ENCODE results near the gene GCK. TPM values are rescaled to one million over a fixed set of nuclear protein-coding genes. Genes with fewer than 3 reads are reported as not detected.

Gene GCK
- total RNA-seq, 3 donors from 2014 or later (not counting 1 experiment from before 2014, with no cell fraction given): not detected

DNA sequence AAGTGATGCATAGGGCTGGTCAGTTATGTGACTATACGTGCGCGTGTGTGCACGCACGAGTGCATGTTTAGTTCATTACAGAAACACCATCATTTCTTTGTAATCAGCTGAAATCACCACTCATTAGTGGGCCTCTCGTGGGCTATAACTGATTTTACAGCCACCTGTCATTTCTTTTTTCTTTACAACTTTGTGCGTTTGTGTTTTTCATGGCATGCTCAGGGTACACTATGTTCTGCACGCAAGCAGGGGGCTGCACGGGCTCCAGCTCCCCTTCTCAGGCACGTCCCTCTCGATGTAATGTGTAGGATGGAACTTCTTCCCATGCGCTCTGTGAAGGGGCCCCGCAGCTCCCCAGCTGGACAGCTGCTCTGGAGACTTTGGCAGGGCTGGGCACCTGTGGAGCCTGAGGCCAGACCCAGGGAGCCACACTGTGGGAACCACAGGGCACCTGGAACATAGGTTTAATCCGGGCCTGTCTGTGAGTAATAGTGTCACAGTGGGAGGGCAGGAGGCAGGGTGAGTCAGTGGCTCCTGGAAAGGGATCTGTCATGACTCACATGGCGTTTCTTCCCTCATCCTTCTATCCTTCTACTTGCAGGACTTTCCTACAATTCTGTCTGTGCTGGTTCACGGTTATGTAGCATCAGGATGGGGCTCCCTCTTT is 4.9 kb downstream of the GCK start:
- no peaks in the 10 kb centered on the region for H3K36me3 Mint-ChIP-seq
- H3K27me3 Mint-ChIP-seq (ENCODE audit: low read depth in 2 of 2): peaks cover 16 to 18% of the 10 kb centered on the region in 2 donors
- Histone ChIP-seq H3K4me3 (ENCODE audit: low read length) (no peak overlapping the region), H3K27me3 (ENCODE audit: control insufficient read depth, insufficient read depth, low read length) (no peaks in the 10 kb centered on the region), H3K36me3 (ENCODE audit: control insufficient read depth, insufficient read depth, low read length) (no peaks in the 10 kb centered on the region), H3K27ac (ENCODE audit: low read length) (no peak overlapping the region), H3K9me3 (ENCODE audit: control insufficient read depth, insufficient read depth, low read length) (peaks cover 6% of the 10 kb centered on the region), H3K4me1 (ENCODE audit: control insufficient read depth, insufficient read depth, low read length) (no peaks in the 10 kb centered on the region)
- no peaks in the 10 kb centered on the region for H3K9me3 Mint-ChIP-seq
- TF ChIP-seq CTCF (IDR thresholded peaks at IDR 0.05): no peak
- intact Hi-C loops (cut with micrococcal nuclease): no loop called here
- no peak overlapping the region for H3K4me3 Mint-ChIP-seq
- WGBS (ENCODE audit: insufficient coverage): 89% methylated on average over 14 of the region's 16 CpGs
- DNase-seq (no peak), ATAC-seq (no peak)
- no peaks in the 10 kb centered on the region for H3K4me1 Mint-ChIP-seq
- no peak overlapping the region for H3K27ac Mint-ChIP-seq

- Histone ChIP-seq H3K4me1 (ENCODE audit: control insufficient read depth, insufficient read depth, low read length) (no peaks in the 10 kb centered on the region), H3K9me3 (ENCODE audit: control insufficient read depth, insufficient read depth, low read length) (peaks cover 6% of the 10 kb centered on the region), H3K4me3 (ENCODE audit: low read length) (no peak overlapping the region), H3K27ac (ENCODE audit: low read length) (no peak overlapping the region), H3K27me3 (ENCODE audit: control insufficient read depth, insufficient read depth, low read length) (no peaks in the 10 kb centered on the region), H3K36me3 (ENCODE audit: control insufficient read depth, insufficient read depth, low read length) (no peaks in the 10 kb centered on the region)
- WGBS (ENCODE audit: insufficient coverage): 52% methylated on average over 2 of the region's 2 CpGs
- no peak overlapping the region for H3K4me3 Mint-ChIP-seq
- no peaks in the 10 kb centered on the region for H3K9me3 Mint-ChIP-seq
- no peak overlapping the region for H3K27ac Mint-ChIP-seq
- intact Hi-C loops (cut with micrococcal nuclease): no loop called here
- ATAC-seq: no peak
- H3K27me3 Mint-ChIP-seq (ENCODE audit: low read depth in 2 of 2): peaks cover 18 to 25% of the 10 kb centered on the region in 2 donors
- H3K4me1 Mint-ChIP-seq: no peaks in the 10 kb centered on the region
- TF ChIP-seq CTCF (IDR thresholded peaks at IDR 0.05): no peak
- no peaks in the 10 kb centered on the region for H3K36me3 Mint-ChIP-seq
- DNase-seq: no peak
Measured at GRCh38 chr7:44183386-44183785, 5.9 kb downstream of the GCK start.

- Histone ChIP-seq H3K27ac (ENCODE audit: low read length) (no peak overlapping the region), H3K36me3 (ENCODE audit: control insufficient read depth, insufficient read depth, low read length) (no peaks in the 10 kb centered on the region), H3K27me3 (ENCODE audit: control insufficient read depth, insufficient read depth, low read length) (no peaks in the 10 kb centered on the region), H3K9me3 (ENCODE audit: control insufficient read depth, insufficient read depth, low read length) (peaks cover 6% of the 10 kb centered on the region), H3K4me1 (ENCODE audit: control insufficient read depth, insufficient read depth, low read length) (no peaks in the 10 kb centered on the region), H3K4me3 (ENCODE audit: low read length) (no peak overlapping the region)
- Mint-ChIP-seq H3K9me3 (no peaks in the 10 kb centered on the region), H3K36me3 (no peaks in the 10 kb centered on the region), H3K27me3 (ENCODE audit: low read depth in 2 of 2) (peaks cover 18 to 30% of the 10 kb centered on the region in 2 donors), H3K4me1 (no peaks in the 10 kb centered on the region), H3K27ac (no peak overlapping the region), H3K4me3 (no peak overlapping the region)
- ATAC-seq (no peak), DNase-seq (no peak)
- TF ChIP-seq CTCF (IDR thresholded peaks at IDR 0.05): no peak
- intact Hi-C loops (cut with micrococcal nuclease): no loop called here
- WGBS (ENCODE audit: insufficient coverage): 80% methylated on average over 5 of the region's 5 CpGs
Measured at GRCh38 chr7:44182827-44183226, 6.4 kb downstream of the GCK start.

GRCh38 chr7:44180631-44181030 is 8.6 kb downstream of the GCK start:
- Histone ChIP-seq H3K9me3 (ENCODE audit: control insufficient read depth, insufficient read depth, low read length) (peaks cover 6% of the 10 kb centered on the region), H3K4me3 (ENCODE audit: low read length) (no peak overlapping the region), H3K36me3 (ENCODE audit: control insufficient read depth, insufficient read depth, low read length) (no peaks in the 10 kb centered on the region), H3K4me1 (ENCODE audit: control insufficient read depth, insufficient read depth, low read length) (no peaks in the 10 kb centered on the region), H3K27ac (ENCODE audit: low read length) (no peak overlapping the region), H3K27me3 (ENCODE audit: control insufficient read depth, insufficient read depth, low read length) (no peaks in the 10 kb centered on the region)
- H3K4me1 Mint-ChIP-seq: no peaks in the 10 kb centered on the region
- intact Hi-C loops (cut with micrococcal nuclease): no loop called here
- no peak overlapping the region for H3K27ac Mint-ChIP-seq
- H3K9me3 Mint-ChIP-seq: no peaks in the 10 kb centered on the region
- no peak for TF ChIP-seq CTCF (IDR thresholded peaks at IDR 0.05)
- DNase-seq: no peak
- 71% methylated on average over 2 of the region's 3 CpGs for WGBS (ENCODE audit: insufficient coverage)
- no peak for ATAC-seq
- H3K4me3 Mint-ChIP-seq: no peak overlapping the region
- H3K27me3 Mint-ChIP-seq (ENCODE audit: low read depth in 2 of 2): peaks cover 17 to 47% of the 10 kb centered on the region in 2 donors
- no peaks in the 10 kb centered on the region for H3K36me3 Mint-ChIP-seq
